GM13977 (cell line): Measurements from ENCODE around the gene TP53AIP1.

Experiments used
- DNase-seq: peaks from one replicate; pipeline ENCODE4 v3.0.0; 2012; ENCODE audit warnings: low spot score
- CTCF ChIP-seq: IDR thresholded peaks from 2 replicates; pipeline ENCODE4 v1.5.1; 2012; ENCODE audit warnings: mild to moderate bottlenecking, control low read depth; ENCODE audit not compliant: insufficient read depth; ENCODE audit errors: extremely low read depth, missing control alignments
- in situ Hi-C: fragments of 300-500 bp; cut with MboI; formaldehyde crosslinking; loops from one replicate; pipeline ENCODE4 v1.12.0; 2022; ENCODE audit warnings: low sequenced_read_pairs, low pct_unique_long_range_greater_than_20kb, mixed read lengths, inconsistent platforms; ENCODE audit not compliant: unreplicated experiment

TP53AIP1 gene

GRCh38 chr11:128957202-128957482, 14.5 kb upstream of the TP53AIP1 start:
- no peak for TF ChIP-seq CTCF
- in situ Hi-C loops = loop anchor here (10.0 kb wide), 1 partner anchor 72 kb away; no protein-coding TSS in a partner anchor
- no peak for DNase-seq

- TF ChIP-seq CTCF = peak; percentile 54
- in situ Hi-C loops = loop anchor here (10.0 kb wide), 1 partner anchor 72 kb away; no protein-coding TSS in a partner anchor
- peak; percentile 58 for DNase-seq
These were observed 13.9 kb upstream of the TP53AIP1 start for GRCh38 chr11:128956401-128957201.

GRCh38 chr11:128955636-128956035, 13.0 kb upstream of the TP53AIP1 start:
- in situ Hi-C loops = loop anchor here (10.0 kb wide), 1 partner anchor 71 kb away; no protein-coding TSS in a partner anchor
- no peak for DNase-seq
- TF ChIP-seq CTCF = no peak

GRCh38 chr11:128953151-128953550, 10.5 kb upstream of the TP53AIP1 start:
- DNase-seq = no peak
- in situ Hi-C loops = loop anchor here (10.0 kb wide), 1 partner anchor 68 kb away; no protein-coding TSS in a partner anchor
- TF ChIP-seq CTCF = no peak

GRCh38 chr11:128949791-128950454, 7.3 kb upstream of the TP53AIP1 start:
- in situ Hi-C loops = loop anchor here (10.0 kb wide), 1 partner anchor 65 kb away; no protein-coding TSS in a partner anchor
- TF ChIP-seq CTCF = no peak
- no peak for DNase-seq

- in situ Hi-C loops = no loop called here
- peak; percentile 34 for TF ChIP-seq CTCF
- DNase-seq = no peak
These were observed 5.9 kb upstream of the TP53AIP1 start for GRCh38 chr11:128948583-128948982.
